WTC11 (cell line): ENCODE data around the gene ZSCAN2. TPM values are rescaled to one million over a fixed set of nuclear protein-coding genes. Genes with fewer than 3 reads are reported as not detected.
A peak's percentile ranks its signal among the peaks of the same experiment; 100 is the strongest.

ENCODE experiments used
- ATAC-seq: fragments of 200-7000 bp; cut with Tn5 transposase; 2 replicates; pipeline ENCODE4 v1.10.0; 2021; ENCODE audit warnings: mild to moderate bottlenecking, moderate library complexity
- CTCF ChIA-PET: fragments of 300-600 bp; sonication (Branson Sonifier 250); formaldehyde crosslinking; loops from one replicate; lab custom pipeline; 2021; ENCODE audit warnings: antibody characterized with exemption; lab: Charles Lee
- POLR2A ChIA-PET: fragments of 350-600 bp; sonication (Branson Sonifier 250); formaldehyde crosslinking; loops from one replicate; lab custom pipeline; 2021; ENCODE audit warnings: antibody characterized with exemption; lab: Charles Lee
- DNase-seq: peaks from one replicate; pipeline ENCODE4 v3.0.0; 2021; ENCODE audit warnings: low spot score
- H3K27ac Mint-ChIP-seq: 2 replicates; pipeline ENCODE4 v1.8.0; 2021; ENCODE audit warnings: mixed read lengths
- H3K27me3 Mint-ChIP-seq: 2 replicates; pipeline ENCODE4 v1.8.0; 2021; ENCODE audit warnings: low read depth, mild to moderate bottlenecking, moderate library complexity, mixed read lengths
- H3K36me3 Mint-ChIP-seq: 2 replicates; pipeline ENCODE4 v1.8.0; 2021; ENCODE audit warnings: mixed read lengths
- H3K4me1 Mint-ChIP-seq: 2 replicates; pipeline ENCODE4 v1.8.0; 2022; ENCODE audit warnings: mixed read lengths
- H3K4me3 Mint-ChIP-seq: 2 replicates; pipeline ENCODE4 v1.8.0; 2021; ENCODE audit warnings: mild to moderate bottlenecking, moderate library complexity, mixed read lengths
- H3K9me3 Mint-ChIP-seq: 2 replicates; pipeline ENCODE4 v1.8.0; 2021; ENCODE audit warnings: mixed read lengths
- CBFB ChIP-seq: sonication (generic); formaldehyde crosslinking; IDR thresholded peaks from 2 replicates; pipeline ENCODE4 v1.8.1; 2022; ENCODE audit warnings: mild to moderate bottlenecking, low read depth, missing genetic modification reagents
- CREM ChIP-seq: sonication (generic); formaldehyde crosslinking; IDR thresholded peaks from 2 replicates; pipeline ENCODE4 v1.8.1; 2022; ENCODE audit warnings: mild to moderate bottlenecking, missing genetic modification reagents, moderate library complexity
- CTCF ChIP-seq: fragments of 200-600 bp; IDR thresholded peaks from 2 replicates; pipeline ENCODE4 v1.8.0; 2022; ENCODE audit warnings: antibody characterized with exemption
- FOXJ3 ChIP-seq: sonication (generic); formaldehyde crosslinking; IDR thresholded peaks from 2 replicates; pipeline ENCODE4 v1.9.0; 2021; ENCODE audit warnings: missing genetic modification reagents, mild to moderate bottlenecking, borderline replicate concordance
- GABPB1 ChIP-seq: sonication (generic); formaldehyde crosslinking; IDR thresholded peaks from 2 replicates; pipeline ENCODE4 v1.8.1; 2023; ENCODE audit warnings: mild to moderate bottlenecking, missing genetic modification reagents
- JAZF1 ChIP-seq: fragments of 250-450 bp; sonication (Bioruptor Pico); IDR thresholded peaks from 2 replicates; pipeline ENCODE4 v1.9.0; 2021; ENCODE audit warnings: moderate library complexity, mild to moderate bottlenecking, inconsistent platforms
- KAT7 ChIP-seq: sonication (generic); formaldehyde crosslinking; IDR thresholded peaks from 2 replicates; pipeline ENCODE4 v1.8.1; 2023; ENCODE audit warnings: missing genetic modification reagents, mild to moderate bottlenecking, borderline replicate concordance
- MAX ChIP-seq: sonication (generic); formaldehyde crosslinking; IDR thresholded peaks from 2 replicates; pipeline ENCODE4 v1.8.0; 2022; ENCODE audit warnings: mild to moderate bottlenecking, missing genetic modification reagents
- ZNF416 ChIP-seq: fragments of 250-450 bp; sonication (Bioruptor Pico); IDR thresholded peaks from 2 replicates; pipeline ENCODE4 v1.9.0; 2021; ENCODE audit warnings: mild to moderate bottlenecking, inconsistent platforms
- ZNF532 ChIP-seq: fragments of 250-450 bp; sonication (Bioruptor Pico); IDR thresholded peaks from 2 replicates; pipeline ENCODE4 v1.9.0; 2021; ENCODE audit warnings: mild to moderate bottlenecking, borderline replicate concordance
- total RNA-seq: library from RNA; stranded (reverse); gene quantifications from 3 replicates; pipeline ENCODE4 v1.2.3, GENCODE V29; 2021
- TF ChIP-seq, protein P1 (sequence below): sonication (generic); formaldehyde crosslinking; IDR thresholded peaks from 2 replicates; pipeline ENCODE4 v1.8.1; 2023; ENCODE audit warnings: mild to moderate bottlenecking, missing genetic modification reagents, borderline replicate concordance
- TF ChIP-seq, protein P2 (sequence below): fragments of 250-450 bp; sonication (Bioruptor Pico); IDR thresholded peaks from 2 replicates; pipeline ENCODE4 v2.1.2; 2022; ENCODE audit warnings: mild to moderate bottlenecking, moderate library complexity

Gene ZSCAN2
- total RNA-seq, 1 experiment from 2014 or later: 51.9 TPM

- ATAC-seq: peak; percentile 7
- Mint-ChIP-seq H3K27me3 (peaks cover 3% of the 10 kb centered on the region; the same call in 1 of the 2 replicates), H3K4me1 (peaks cover 37% of the 10 kb centered on the region), H3K36me3 (peaks cover 8% of the 10 kb centered on the region), H3K27ac (no peak overlapping the region)
- POLR2A ChIA-PET: interaction anchor here (0.6 kb wide), 1 partner anchor 74 kb away, joined by 3 read pairs; no protein-coding TSS in a partner anchor
- TF ChIP-seq, protein P1, sequence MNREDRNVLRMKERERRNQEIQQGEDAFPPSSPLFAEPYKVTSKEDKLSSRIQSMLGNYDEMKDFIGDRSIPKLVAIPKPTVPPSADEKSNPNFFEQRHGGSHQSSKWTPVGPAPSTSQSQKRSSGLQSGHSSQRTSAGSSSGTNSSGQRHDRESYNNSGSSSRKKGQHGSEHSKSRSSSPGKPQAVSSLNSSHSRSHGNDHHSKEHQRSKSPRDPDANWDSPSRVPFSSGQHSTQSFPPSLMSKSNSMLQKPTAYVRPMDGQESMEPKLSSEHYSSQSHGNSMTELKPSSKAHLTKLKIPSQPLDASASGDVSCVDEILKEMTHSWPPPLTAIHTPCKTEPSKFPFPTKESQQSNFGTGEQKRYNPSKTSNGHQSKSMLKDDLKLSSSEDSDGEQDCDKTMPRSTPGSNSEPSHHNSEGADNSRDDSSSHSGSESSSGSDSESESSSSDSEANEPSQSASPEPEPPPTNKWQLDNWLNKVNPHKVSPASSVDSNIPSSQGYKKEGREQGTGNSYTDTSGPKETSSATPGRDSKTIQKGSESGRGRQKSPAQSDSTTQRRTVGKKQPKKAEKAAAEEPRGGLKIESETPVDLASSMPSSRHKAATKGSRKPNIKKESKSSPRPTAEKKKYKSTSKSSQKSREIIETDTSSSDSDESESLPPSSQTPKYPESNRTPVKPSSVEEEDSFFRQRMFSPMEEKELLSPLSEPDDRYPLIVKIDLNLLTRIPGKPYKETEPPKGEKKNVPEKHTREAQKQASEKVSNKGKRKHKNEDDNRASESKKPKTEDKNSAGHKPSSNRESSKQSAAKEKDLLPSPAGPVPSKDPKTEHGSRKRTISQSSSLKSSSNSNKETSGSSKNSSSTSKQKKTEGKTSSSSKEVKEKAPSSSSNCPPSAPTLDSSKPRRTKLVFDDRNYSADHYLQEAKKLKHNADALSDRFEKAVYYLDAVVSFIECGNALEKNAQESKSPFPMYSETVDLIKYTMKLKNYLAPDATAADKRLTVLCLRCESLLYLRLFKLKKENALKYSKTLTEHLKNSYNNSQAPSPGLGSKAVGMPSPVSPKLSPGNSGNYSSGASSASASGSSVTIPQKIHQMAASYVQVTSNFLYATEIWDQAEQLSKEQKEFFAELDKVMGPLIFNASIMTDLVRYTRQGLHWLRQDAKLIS (CRISPR knock-in tag): no peak
- peak; percentile 51; the same call in 1 of the 2 replicates for TF ChIP-seq CTCF
- TF ChIP-seq JAZF1 (CRISPR knock-in tag): no peak
- TF ChIP-seq, protein P2, sequence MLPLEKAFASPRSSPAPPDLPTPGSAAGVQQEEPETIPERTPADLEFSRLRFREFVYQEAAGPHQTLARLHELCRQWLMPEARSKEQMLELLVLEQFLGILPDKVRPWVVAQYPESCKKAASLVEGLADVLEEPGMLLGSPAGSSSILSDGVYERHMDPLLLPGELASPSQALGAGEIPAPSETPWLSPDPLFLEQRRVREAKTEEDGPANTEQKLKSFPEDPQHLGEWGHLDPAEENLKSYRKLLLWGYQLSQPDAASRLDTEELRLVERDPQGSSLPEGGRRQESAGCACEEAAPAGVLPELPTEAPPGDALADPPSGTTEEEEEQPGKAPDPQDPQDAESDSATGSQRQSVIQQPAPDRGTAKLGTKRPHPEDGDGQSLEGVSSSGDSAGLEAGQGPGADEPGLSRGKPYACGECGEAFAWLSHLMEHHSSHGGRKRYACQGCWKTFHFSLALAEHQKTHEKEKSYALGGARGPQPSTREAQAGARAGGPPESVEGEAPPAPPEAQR: no peak
- no peak for TF ChIP-seq ZNF532 (CRISPR knock-in tag)
- TF ChIP-seq KAT7 (CRISPR knock-in tag): no peak
- TF ChIP-seq, all 79 proteins: peak for 1
- CTCF ChIA-PET: interaction anchor here (0.6 to 5.0 kb wide), 25 partner anchors 10 to 336 kb away, joined by 3 to 139 read pairs (median 4); partner anchors contain the start of genes NMB, SEC11A and WDR73
- Mint-ChIP-seq H3K4me3 (no peak overlapping the region), H3K9me3 (peaks cover 6% of the 10 kb centered on the region)
- DNase-seq: peak; percentile 59
Measured at GRCh38 chr15:84598993-84599392, 1.8 kb upstream of the ZSCAN2 start.

GRCh38 chr15:84599906-84600305 lies 903 bp upstream of the ZSCAN2 start:
- POLR2A ChIA-PET: interaction anchor here (0.6 to 3.0 kb wide), 5 partner anchors 17 to 44 kb away, joined by 3 to 14 read pairs (median 4); no protein-coding TSS in a partner anchor
- ATAC-seq: no peak
- H3K4me1 Mint-ChIP-seq: peaks cover 39% of the 10 kb centered on the region
- H3K27me3 Mint-ChIP-seq: no peaks in the 10 kb centered on the region; the same call in 1 of the 2 replicates
- CTCF ChIA-PET: interaction anchor here (4.2 to 5.0 kb wide), 3 partner anchors 12 to 56 kb away, joined by 63 to 139 read pairs (median 65); partner anchors contain the start of genes NMB and WDR73
- peaks cover 10% of the 10 kb centered on the region for H3K36me3 Mint-ChIP-seq
- no peaks in the 10 kb centered on the region for H3K9me3 Mint-ChIP-seq
- H3K27ac Mint-ChIP-seq: no peak overlapping the region
- no peak for TF ChIP-seq CREM (CRISPR knock-in tag)
- TF ChIP-seq ZNF416 (CRISPR knock-in tag): no peak
- no peak for TF ChIP-seq FOXJ3 (CRISPR knock-in tag)
- TF ChIP-seq MAX: no peak
- TF ChIP-seq, protein P1 (CRISPR knock-in tag): no peak
- TF ChIP-seq JAZF1 (CRISPR knock-in tag): no peak
- TF ChIP-seq CBFB: no peak
- no peak for TF ChIP-seq GABPB1 (CRISPR knock-in tag)
- TF ChIP-seq, all 79 proteins: peak for 0
- DNase-seq: no peak
- H3K4me3 Mint-ChIP-seq: no peak overlapping the region
